GM23338 (cell line): Measurements from ENCODE around the gene PYGO2.

Experiments
- CREB1 ChIP-seq: fragments of 250-450 bp; sonication (Bioruptor Pico); IDR thresholded peaks from 2 replicates; pipeline ENCODE4 v1.5.0; 2020; ENCODE audit warnings: low read depth, mild to moderate bottlenecking, moderate library complexity
- CTCF ChIP-seq, 2 experiments: fragments of 200-600 bp in 1 of 2; sonication (generic) in 1 of 2; conservative IDR thresholded peaks; 2 replicates each; pipeline versions ENCODE4 v1.5.1 to v1.6.1; 2016 to 2017; ENCODE audit warnings: antibody characterized with exemption in 2 of 2, low read depth in 2 of 2, mild to moderate bottlenecking in 2 of 2, moderate library complexity in 1 of 2
- ETS1 ChIP-seq: IDR thresholded peaks from 2 replicates; pipeline ENCODE4 v1.6.1; 2016; ENCODE audit warnings: antibody characterized with exemption
- EZH2 ChIP-seq: fragments of 200-600 bp; sonication (generic); IDR thresholded peaks from one replicate; pipeline ENCODE4 v1.8.0; 2017; ENCODE audit warnings: antibody characterized with exemption, mild to moderate bottlenecking, low read depth; ENCODE audit not compliant: unreplicated experiment
- EZH2phosphoT487 ChIP-seq: fragments of 200-600 bp; sonication (generic); IDR thresholded peaks from one replicate; pipeline ENCODE4 v1.8.1; 2018; ENCODE audit warnings: antibody characterized with exemption; ENCODE audit not compliant: unreplicated experiment
- JUNB ChIP-seq: IDR thresholded peaks from one replicate; pipeline ENCODE4 v1.6.1; 2016; ENCODE audit warnings: antibody characterized with exemption; ENCODE audit not compliant: unreplicated experiment
- NANOG ChIP-seq: IDR thresholded peaks from 2 replicates; pipeline ENCODE4 v1.6.1; 2016; ENCODE audit warnings: antibody characterized with exemption, borderline replicate concordance
- POLR2AphosphoS5 ChIP-seq: IDR thresholded peaks from 2 replicates; pipeline ENCODE4 v1.6.1; 2016; ENCODE audit warnings: antibody characterized with exemption, low read depth
- STAT1 ChIP-seq: IDR thresholded peaks from one replicate; pipeline ENCODE4 v1.6.1; 2016; ENCODE audit warnings: antibody characterized with exemption; ENCODE audit not compliant: unreplicated experiment
- ZNF114 ChIP-seq: fragments of 250-450 bp; sonication (Bioruptor Pico); IDR thresholded peaks from 2 replicates; pipeline ENCODE4 v1.5.0; 2020; ENCODE audit warnings: mild to moderate bottlenecking, moderate library complexity
- ZNF331 ChIP-seq: fragments of 250-450 bp; sonication (Bioruptor Pico); IDR thresholded peaks from 2 replicates; pipeline ENCODE4 v1.5.0; 2020; ENCODE audit warnings: low read depth, mild to moderate bottlenecking, moderate library complexity
- TF ChIP-seq, protein P1 (sequence below): IDR thresholded peaks from one replicate; pipeline ENCODE4 v1.6.1; 2018; ENCODE audit warnings: antibody characterized with exemption; ENCODE audit not compliant: unreplicated experiment
- TF ChIP-seq, protein P2 (sequence below): fragments of 250-450 bp; sonication (Bioruptor Pico); IDR thresholded peaks from 2 replicates; pipeline ENCODE4 v1.5.0; 2020; ENCODE audit warnings: mild to moderate bottlenecking, moderate library complexity

- TF ChIP-seq CTCF (conservative IDR thresholded peaks at IDR 0.05; ENCODE audit: low read depth in 2 of 2) (no peak), POLR2AphosphoS5 (no peak), EZH2phosphoT487 (no peak), EZH2 (no peak), ZNF114 (no peak), NANOG (no peak), ETS1 (no peak), CREB1 (CRISPR knock-in tag) (no peak), JUNB (no peak), STAT1 (no peak), ZNF331 (CRISPR knock-in tag) (no peak)
- TF ChIP-seq, protein P1, sequence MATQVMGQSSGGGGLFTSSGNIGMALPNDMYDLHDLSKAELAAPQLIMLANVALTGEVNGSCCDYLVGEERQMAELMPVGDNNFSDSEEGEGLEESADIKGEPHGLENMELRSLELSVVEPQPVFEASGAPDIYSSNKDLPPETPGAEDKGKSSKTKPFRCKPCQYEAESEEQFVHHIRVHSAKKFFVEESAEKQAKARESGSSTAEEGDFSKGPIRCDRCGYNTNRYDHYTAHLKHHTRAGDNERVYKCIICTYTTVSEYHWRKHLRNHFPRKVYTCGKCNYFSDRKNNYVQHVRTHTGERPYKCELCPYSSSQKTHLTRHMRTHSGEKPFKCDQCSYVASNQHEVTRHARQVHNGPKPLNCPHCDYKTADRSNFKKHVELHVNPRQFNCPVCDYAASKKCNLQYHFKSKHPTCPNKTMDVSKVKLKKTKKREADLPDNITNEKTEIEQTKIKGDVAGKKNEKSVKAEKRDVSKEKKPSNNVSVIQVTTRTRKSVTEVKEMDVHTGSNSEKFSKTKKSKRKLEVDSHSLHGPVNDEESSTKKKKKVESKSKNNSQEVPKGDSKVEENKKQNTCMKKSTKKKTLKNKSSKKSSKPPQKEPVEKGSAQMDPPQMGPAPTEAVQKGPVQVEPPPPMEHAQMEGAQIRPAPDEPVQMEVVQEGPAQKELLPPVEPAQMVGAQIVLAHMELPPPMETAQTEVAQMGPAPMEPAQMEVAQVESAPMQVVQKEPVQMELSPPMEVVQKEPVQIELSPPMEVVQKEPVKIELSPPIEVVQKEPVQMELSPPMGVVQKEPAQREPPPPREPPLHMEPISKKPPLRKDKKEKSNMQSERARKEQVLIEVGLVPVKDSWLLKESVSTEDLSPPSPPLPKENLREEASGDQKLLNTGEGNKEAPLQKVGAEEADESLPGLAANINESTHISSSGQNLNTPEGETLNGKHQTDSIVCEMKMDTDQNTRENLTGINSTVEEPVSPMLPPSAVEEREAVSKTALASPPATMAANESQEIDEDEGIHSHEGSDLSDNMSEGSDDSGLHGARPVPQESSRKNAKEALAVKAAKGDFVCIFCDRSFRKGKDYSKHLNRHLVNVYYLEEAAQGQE = no peak
- TF ChIP-seq, protein P2, sequence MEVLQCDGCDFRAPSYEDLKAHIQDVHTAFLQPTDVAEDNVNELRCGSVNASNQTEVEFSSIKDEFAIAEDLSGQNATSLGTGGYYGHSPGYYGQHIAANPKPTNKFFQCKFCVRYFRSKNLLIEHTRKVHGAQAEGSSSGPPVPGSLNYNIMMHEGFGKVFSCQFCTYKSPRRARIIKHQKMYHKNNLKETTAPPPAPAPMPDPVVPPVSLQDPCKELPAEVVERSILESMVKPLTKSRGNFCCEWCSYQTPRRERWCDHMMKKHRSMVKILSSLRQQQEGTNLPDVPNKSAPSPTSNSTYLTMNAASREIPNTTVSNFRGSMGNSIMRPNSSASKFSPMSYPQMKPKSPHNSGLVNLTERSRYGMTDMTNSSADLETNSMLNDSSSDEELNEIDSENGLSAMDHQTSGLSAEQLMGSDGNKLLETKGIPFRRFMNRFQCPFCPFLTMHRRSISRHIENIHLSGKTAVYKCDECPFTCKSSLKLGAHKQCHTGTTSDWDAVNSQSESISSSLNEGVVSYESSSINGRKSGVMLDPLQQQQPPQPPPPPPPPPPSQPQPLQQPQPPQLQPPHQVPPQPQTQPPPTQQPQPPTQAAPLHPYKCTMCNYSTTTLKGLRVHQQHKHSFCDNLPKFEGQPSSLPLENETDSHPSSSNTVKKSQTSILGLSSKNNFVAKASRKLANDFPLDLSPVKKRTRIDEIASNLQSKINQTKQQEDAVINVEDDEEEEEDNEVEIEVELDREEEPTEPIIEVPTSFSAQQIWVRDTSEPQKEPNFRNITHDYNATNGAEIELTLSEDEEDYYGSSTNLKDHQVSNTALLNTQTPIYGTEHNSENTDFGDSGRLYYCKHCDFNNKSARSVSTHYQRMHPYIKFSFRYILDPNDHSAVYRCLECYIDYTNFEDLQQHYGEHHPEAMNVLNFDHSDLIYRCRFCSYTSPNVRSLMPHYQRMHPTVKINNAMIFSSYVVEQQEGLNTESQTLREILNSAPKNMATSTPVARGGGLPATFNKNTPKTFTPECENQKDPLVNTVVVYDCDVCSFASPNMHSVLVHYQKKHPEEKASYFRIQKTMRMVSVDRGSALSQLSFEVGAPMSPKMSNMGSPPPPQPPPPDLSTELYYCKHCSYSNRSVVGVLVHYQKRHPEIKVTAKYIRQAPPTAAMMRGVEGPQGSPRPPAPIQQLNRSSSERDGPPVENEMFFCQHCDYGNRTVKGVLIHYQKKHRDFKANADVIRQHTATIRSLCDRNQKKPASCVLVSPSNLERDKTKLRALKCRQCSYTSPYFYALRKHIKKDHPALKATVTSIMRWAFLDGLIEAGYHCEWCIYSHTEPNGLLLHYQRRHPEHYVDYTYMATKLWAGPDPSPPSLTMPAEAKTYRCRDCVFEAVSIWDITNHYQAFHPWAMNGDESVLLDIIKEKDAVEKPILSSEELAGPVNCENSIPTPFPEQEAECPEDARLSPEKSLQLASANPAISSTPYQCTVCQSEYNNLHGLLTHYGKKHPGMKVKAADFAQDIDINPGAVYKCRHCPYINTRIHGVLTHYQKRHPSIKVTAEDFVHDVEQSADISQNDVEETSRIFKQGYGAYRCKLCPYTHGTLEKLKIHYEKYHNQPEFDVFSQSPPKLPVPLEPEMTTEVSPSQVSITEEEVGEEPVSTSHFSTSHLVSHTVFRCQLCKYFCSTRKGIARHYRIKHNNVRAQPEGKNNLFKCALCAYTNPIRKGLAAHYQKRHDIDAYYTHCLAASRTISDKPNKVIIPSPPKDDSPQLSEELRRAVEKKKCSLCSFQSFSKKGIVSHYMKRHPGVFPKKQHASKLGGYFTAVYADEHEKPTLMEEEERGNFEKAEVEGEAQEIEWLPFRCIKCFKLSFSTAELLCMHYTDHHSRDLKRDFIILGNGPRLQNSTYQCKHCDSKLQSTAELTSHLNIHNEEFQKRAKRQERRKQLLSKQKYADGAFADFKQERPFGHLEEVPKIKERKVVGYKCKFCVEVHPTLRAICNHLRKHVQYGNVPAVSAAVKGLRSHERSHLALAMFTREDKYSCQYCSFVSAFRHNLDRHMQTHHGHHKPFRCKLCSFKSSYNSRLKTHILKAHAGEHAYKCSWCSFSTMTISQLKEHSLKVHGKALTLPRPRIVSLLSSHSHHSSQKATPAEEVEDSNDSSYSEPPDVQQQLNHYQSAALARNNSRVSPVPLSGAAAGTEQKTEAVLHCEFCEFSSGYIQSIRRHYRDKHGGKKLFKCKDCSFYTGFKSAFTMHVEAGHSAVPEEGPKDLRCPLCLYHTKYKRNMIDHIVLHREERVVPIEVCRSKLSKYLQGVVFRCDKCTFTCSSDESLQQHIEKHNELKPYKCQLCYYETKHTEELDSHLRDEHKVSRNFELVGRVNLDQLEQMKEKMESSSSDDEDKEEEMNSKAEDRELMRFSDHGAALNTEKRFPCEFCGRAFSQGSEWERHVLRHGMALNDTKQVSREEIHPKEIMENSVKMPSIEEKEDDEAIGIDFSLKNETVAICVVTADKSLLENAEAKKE (CRISPR knock-in tag) = no peak
These were observed 23.6 kb downstream of the PYGO2 start for GRCh38 chr1:154937988-154938386.
